Activated CD4-positive, alpha-beta T cell treated with anti-CD3 and anti-CD28 coated beads, Interleukin-2, Interleukin-4, amounts not matched to agents 100 ng/mL and 50 ng/mL, durations not matched to agents 16 hours and 8 hours (primary cell): Measurements from ENCODE around the gene PITHD1.
A peak's percentile ranks its signal among the peaks of the same experiment; 100 is the strongest.
"Not testable (repeated sequence)": the region's sequence is repeated elsewhere in the genome, so short reads cannot be mapped to it uniquely, and the experiment has no call there.

Experiments
- DNase-seq: peaks from one replicate; pipeline ENCODE4 v3.0.0-alpha.2; 2020; ENCODE audit warnings: low spot score

The PITHD1 gene

GRCh38 chr1:23799255-23799569, 21.0 kb downstream of the PITHD1 start:
- DNase-seq = no peak

GRCh38 chr1:23799570-23800399, 21.6 kb downstream of the PITHD1 start:
- peak; percentile 66 for DNase-seq

- peak; percentile 98 for DNase-seq
Observed at GRCh38 chr1:23800400-23801337, 22.5 kb downstream of the PITHD1 start, which contains the start of gene GALE. Gene GALE, minus strand, starts transcription at chr1:23800754. Its CDS starts 1,747 bp downstream, at chr1:23799007.

- DNase-seq = no peak
Observed at GRCh38 chr1:23801338-23801748, 23.1 kb downstream of the PITHD1 start.

GRCh38 chr1:23801876-23802275, 23.7 kb downstream of the PITHD1 start:
- no peak for DNase-seq

- DNase-seq = not testable (repeated sequence)
Observed at GRCh38 chr1:23802809-23803342, 24.7 kb downstream of the PITHD1 start.

GRCh38 chr1:23803674-23804073, 25.5 kb downstream of the PITHD1 start:
- DNase-seq = no peak

- DNase-seq = no peak
Observed at GRCh38 chr1:23804183-23804835, 26.1 kb downstream of the PITHD1 start.

GRCh38 chr1:23805025-23805424, 26.8 kb downstream of the PITHD1 start:
- no peak for DNase-seq

- no peak for DNase-seq
Observed at GRCh38 chr1:23806280-23806679, 28.1 kb downstream of the PITHD1 start.

GRCh38 chr1:23807453-23807852, 29.2 kb downstream of the PITHD1 start:
- no peak for DNase-seq

GRCh38 chr1:23809751-23810171, 31.5 kb downstream of the PITHD1 start:
- DNase-seq = peak; percentile 87

- DNase-seq = peak; percentile 53
Observed at GRCh38 chr1:23810818-23811540, 32.8 kb downstream of the PITHD1 start.

GRCh38 chr1:23814016-23814415, 35.8 kb downstream of the PITHD1 start:
- DNase-seq = no peak

- DNase-seq = no peak
Observed at GRCh38 chr1:23816361-23816760, 38.1 kb downstream of the PITHD1 start.

- no peak for DNase-seq
Observed at GRCh38 chr1:23816906-23817305, 38.7 kb downstream of the PITHD1 start.

- DNase-seq = no peak
Observed at GRCh38 chr1:23817633-23818032, 39.4 kb downstream of the PITHD1 start.

GRCh38 chr1:23823767-23824166, 45.5 kb downstream of the PITHD1 start:
- DNase-seq = no peak

GRCh38 chr1:23824711-23825075, 46.5 kb downstream of the PITHD1 start:
- DNase-seq = no peak

GRCh38 chr1:23825076-23825761, 47.0 kb downstream of the PITHD1 start, which contains the start of gene HMGCL:
Gene HMGCL, minus strand, starts transcription at chr1:23825429. Its CDS starts 14 bp downstream, at chr1:23825415.
- DNase-seq = peak; percentile 86
